Parathyroid adenoma (tissue), 2 donors: ENCODE measurements around the gene PNP.

Experiments
- H2AFZ ChIP-seq: fragments of 300-600 bp; sonication (generic); one replicate; pipeline ENCODE4 v1.7.0; 2017; ENCODE audit warnings: antibody characterized with exemption, mild to moderate bottlenecking
- H3K27ac ChIP-seq: fragments of 300-600 bp; sonication (generic); one replicate; pipeline ENCODE4 v1.7.0; 2017
- H3K27me3 ChIP-seq: fragments of 300-600 bp; sonication (generic); one replicate; pipeline ENCODE4 v1.7.0; 2017; ENCODE audit warnings: low read length; ENCODE audit not compliant: control insufficient read depth, insufficient read depth
- H3K36me3 ChIP-seq: fragments of 300-600 bp; sonication (generic); one replicate; pipeline ENCODE4 v1.7.0; 2017; ENCODE audit warnings: low read length; ENCODE audit not compliant: control insufficient read depth, insufficient read depth
- H3K4me1 ChIP-seq: fragments of 300-600 bp; sonication (generic); one replicate; pipeline ENCODE4 v1.7.0; 2017; ENCODE audit warnings: control low read depth
- H3K4me2 ChIP-seq: fragments of 300-600 bp; sonication (generic); one replicate; pipeline ENCODE4 v1.7.0; 2017; ENCODE audit warnings: low read length
- H3K4me3 ChIP-seq: fragments of 300-600 bp; sonication (generic); one replicate; pipeline ENCODE4 v1.7.0; 2017; ENCODE audit warnings: low read depth, low read length
- H3K79me2 ChIP-seq: fragments of 300-600 bp; sonication (generic); one replicate; pipeline ENCODE4 v1.7.0; 2017; ENCODE audit warnings: control low read depth
- H3K9ac ChIP-seq: fragments of 300-600 bp; sonication (generic); one replicate; pipeline ENCODE4 v1.7.0; 2017; ENCODE audit warnings: mild to moderate bottlenecking
- H3K9me3 ChIP-seq: fragments of 300-600 bp; sonication (generic); one replicate; pipeline ENCODE4 v1.7.0; 2017; ENCODE audit warnings: low read length; ENCODE audit not compliant: control insufficient read depth
- TF ChIP-seq, protein P1 (sequence below): fragments of 300-600 bp; sonication (generic); IDR thresholded peaks from one replicate; pipeline ENCODE4 v1.7.0; 2017; ENCODE audit warnings: antibody characterized with exemption, mild to moderate bottlenecking
- donor health status: primary hyperparathyroidism.

Gene PNP

DNA sequence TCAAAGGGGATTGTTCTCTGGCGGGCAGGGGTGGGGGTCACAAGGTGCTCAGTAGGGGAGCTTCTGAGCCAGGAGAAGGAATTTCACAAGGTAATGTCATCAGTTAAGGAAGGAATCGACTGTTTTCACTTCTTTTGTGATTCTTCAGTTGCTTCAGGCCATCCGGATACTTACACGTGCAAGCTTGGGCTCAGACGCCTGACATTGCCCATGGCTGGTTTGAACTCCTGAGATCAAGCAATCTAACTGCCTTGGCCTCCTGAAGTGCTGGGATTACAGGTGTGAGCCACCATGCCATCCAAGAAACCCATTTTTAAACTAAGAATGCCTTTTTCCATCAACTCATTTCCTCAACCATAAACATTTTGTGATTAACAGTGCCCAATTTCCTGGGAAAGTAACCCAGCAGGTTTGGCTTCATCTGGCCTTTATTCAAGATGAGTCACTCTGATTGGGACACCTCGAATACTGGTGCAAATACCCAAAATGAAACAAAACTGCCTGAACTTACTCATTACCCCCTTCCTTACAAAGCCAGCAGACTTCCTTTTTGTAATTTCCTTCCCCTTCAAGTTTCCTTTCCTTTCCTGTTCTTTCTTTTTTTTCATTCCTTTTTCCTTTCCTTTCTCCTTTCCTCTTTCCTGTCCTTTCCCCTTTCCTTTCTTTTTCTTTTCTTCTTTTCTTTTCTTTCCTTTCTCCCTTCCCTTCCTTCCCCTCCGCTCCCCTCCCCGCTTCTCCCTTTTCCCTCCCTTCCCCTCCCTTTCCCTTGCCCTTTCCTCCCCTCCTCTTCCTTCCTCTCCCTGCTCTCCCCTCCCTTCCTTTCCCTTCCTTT is 25.9 kb downstream of the PNP start:
- no peak overlapping the region for H2AFZ ChIP-seq
- no peak overlapping the region for H3K4me2 ChIP-seq
- H3K27ac ChIP-seq: no peak overlapping the region
- no peaks in the 10 kb centered on the region for H3K36me3 ChIP-seq
- H3K9ac ChIP-seq: no peak overlapping the region
- TF ChIP-seq, protein P1, sequence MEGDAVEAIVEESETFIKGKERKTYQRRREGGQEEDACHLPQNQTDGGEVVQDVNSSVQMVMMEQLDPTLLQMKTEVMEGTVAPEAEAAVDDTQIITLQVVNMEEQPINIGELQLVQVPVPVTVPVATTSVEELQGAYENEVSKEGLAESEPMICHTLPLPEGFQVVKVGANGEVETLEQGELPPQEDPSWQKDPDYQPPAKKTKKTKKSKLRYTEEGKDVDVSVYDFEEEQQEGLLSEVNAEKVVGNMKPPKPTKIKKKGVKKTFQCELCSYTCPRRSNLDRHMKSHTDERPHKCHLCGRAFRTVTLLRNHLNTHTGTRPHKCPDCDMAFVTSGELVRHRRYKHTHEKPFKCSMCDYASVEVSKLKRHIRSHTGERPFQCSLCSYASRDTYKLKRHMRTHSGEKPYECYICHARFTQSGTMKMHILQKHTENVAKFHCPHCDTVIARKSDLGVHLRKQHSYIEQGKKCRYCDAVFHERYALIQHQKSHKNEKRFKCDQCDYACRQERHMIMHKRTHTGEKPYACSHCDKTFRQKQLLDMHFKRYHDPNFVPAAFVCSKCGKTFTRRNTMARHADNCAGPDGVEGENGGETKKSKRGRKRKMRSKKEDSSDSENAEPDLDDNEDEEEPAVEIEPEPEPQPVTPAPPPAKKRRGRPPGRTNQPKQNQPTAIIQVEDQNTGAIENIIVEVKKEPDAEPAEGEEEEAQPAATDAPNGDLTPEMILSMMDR: no peak
- no peaks in the 10 kb centered on the region for H3K9me3 ChIP-seq
- no peaks in the 10 kb centered on the region for H3K27me3 ChIP-seq
- H3K4me3 ChIP-seq: no peak overlapping the region
- H3K4me1 ChIP-seq: no peaks in the 10 kb centered on the region
- no peaks in the 10 kb centered on the region for H3K79me2 ChIP-seq

DNA sequence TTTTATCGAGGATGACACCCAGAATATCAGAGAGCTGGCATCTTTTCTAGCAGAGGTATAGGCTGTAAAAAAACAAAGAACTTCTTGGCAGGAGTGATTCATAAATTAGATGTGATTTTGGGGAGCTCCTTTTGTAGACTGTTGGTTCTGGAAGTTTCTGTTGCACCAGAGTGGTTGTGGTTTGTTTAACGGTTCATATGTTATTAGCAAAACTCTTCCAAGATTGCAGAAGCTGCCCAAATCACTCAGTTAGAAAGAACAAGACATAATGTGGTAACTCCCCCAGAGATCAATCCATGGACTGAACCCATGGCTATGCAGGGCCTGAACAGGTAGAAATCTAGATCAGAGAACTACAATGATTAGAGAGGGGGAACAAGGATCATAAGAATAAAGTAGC is 29.4 kb downstream of the PNP start:
- no peak overlapping the region for H3K27ac ChIP-seq
- no peaks in the 10 kb centered on the region for H3K36me3 ChIP-seq
- H3K4me3 ChIP-seq: no peak overlapping the region
- no peaks in the 10 kb centered on the region for H3K27me3 ChIP-seq
- no peaks in the 10 kb centered on the region for H3K79me2 ChIP-seq
- H3K9me3 ChIP-seq: no peaks in the 10 kb centered on the region
- no peak overlapping the region for H3K9ac ChIP-seq
- H2AFZ ChIP-seq: no peak overlapping the region
- no peak overlapping the region for H3K4me2 ChIP-seq
- TF ChIP-seq, protein P1: no peak
- H3K4me1 ChIP-seq: no peaks in the 10 kb centered on the region

DNA sequence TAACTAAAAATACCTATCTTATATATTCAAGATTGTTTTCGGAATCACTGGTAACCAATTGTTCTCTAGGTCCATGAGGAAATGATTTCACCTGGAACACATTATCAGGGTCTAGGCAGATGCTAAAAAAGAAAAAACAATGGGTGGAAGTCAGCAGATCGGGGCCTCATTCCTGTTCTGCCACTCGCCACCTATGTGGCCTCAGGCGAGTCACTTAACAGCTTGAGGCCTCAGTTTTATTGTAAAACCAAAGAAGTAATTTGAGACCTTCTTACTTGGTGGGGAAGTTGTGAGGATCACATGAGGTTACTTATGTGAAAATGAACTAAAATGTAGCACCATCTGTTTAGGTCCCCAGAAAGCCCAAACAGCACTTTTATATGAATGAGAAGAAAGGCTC is 29.9 kb downstream of the PNP start:
- Histone ChIP-seq H3K4me3 (no peak overlapping the region), H3K27ac (no peak overlapping the region), H3K4me2 (no peak overlapping the region), H2AFZ (no peak overlapping the region), H3K79me2 (no peaks in the 10 kb centered on the region), H3K4me1 (no peaks in the 10 kb centered on the region), H3K27me3 (no peaks in the 10 kb centered on the region), H3K9ac (no peak overlapping the region), H3K36me3 (no peaks in the 10 kb centered on the region), H3K9me3 (no peaks in the 10 kb centered on the region)
- TF ChIP-seq, protein P1: no peak

DNA sequence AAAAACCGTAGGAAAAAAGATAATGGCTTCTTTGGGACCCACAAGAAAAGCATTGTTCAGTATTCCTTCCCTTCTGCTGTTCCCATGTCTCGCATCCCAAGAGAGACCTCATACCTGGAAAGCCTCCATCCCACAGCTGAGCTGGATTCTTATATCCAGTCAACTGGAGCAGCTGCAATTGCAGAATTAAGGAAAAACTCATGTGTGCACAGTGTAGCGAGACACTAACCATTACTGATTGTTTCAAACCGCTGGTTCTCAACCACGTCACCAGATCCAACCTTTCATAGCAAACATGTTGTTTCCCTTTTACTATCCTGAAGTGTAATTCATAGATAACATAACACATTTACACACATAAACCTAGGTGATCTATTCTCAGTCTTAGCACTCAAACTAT is 30.7 kb downstream of the PNP start:
- Histone ChIP-seq H3K36me3 (no peaks in the 10 kb centered on the region), H3K79me2 (no peaks in the 10 kb centered on the region), H3K4me1 (no peaks in the 10 kb centered on the region), H3K27ac (no peak overlapping the region), H3K4me3 (no peak overlapping the region), H2AFZ (no peak overlapping the region), H3K9ac (no peak overlapping the region), H3K4me2 (no peak overlapping the region), H3K27me3 (no peaks in the 10 kb centered on the region), H3K9me3 (no peaks in the 10 kb centered on the region)
- TF ChIP-seq, protein P1: no peak

DNA sequence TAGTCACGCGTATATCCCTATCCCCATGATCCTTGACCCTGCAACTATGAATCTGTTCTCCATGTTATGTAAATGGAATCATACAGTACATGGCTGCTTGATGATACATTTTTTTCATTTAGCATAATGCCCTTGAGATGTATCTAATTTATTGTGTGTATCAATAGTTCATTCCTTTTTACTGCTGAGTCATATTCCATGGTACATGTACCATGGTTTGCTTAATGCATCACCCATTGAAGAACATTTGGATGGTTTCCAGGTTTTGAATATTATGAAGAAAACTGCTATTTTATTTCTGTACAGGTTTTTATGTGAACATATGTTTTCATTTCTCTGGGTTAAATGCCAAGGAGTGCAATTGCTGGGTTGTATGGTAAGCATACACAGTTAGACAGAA is 32.1 kb downstream of the PNP start:
- H3K4me3 ChIP-seq: no peak overlapping the region
- no peaks in the 10 kb centered on the region for H3K27me3 ChIP-seq
- H3K36me3 ChIP-seq: no peaks in the 10 kb centered on the region
- H2AFZ ChIP-seq: no peak overlapping the region
- H3K9me3 ChIP-seq: no peaks in the 10 kb centered on the region
- TF ChIP-seq, protein P1: no peak
- H3K9ac ChIP-seq: no peak overlapping the region
- no peak overlapping the region for H3K27ac ChIP-seq
- no peaks in the 10 kb centered on the region for H3K79me2 ChIP-seq
- H3K4me2 ChIP-seq: no peak overlapping the region
- H3K4me1 ChIP-seq: no peaks in the 10 kb centered on the region
